BLaER1 treated with 17β-estradiol and CSF1 and Interleukin-3, amounts not matched to agents 10 nM and 100 nM (cell line): ENCODE results near the gene ZNF423.

ENCODE experiments used
- H3K27ac ChIP-seq, 11 experiments: shearing (Covaris generic); formaldehyde crosslinking; 2 replicates each; pipeline ENCODE4 v1.8.1; 2022
- H3K27me3 ChIP-seq, 11 experiments: shearing (Covaris generic); formaldehyde crosslinking; 2 replicates each; pipeline ENCODE4 v1.8.1; 2022
- H3K36me3 ChIP-seq, 11 experiments: shearing (Covaris generic); formaldehyde crosslinking; 2 replicates each; pipeline ENCODE4 v1.8.1; 2022
- H3K4me1 ChIP-seq, 10 experiments: shearing (Covaris generic); formaldehyde crosslinking; 2 replicates each; pipeline ENCODE4 v1.8.1; 2022
- H3K4me2 ChIP-seq, 11 experiments: shearing (Covaris generic); formaldehyde crosslinking; 2 replicates each; pipeline ENCODE4 v1.8.1; 2022
- H3K4me3 ChIP-seq, 10 experiments: shearing (Covaris generic); formaldehyde crosslinking; 2 replicates each; pipeline ENCODE4 v1.8.1; 2022
- H3K9ac ChIP-seq, 11 experiments: shearing (Covaris generic); formaldehyde crosslinking; 2 replicates each; pipeline ENCODE4 v1.8.1; 2022
- H3K9me3 ChIP-seq, 11 experiments: shearing (Covaris generic); formaldehyde crosslinking; replicated peaks in 1 of 11; 2 replicates each; pipeline ENCODE4 v1.8.1; 2022
- H4K20me1 ChIP-seq, 11 experiments: shearing (Covaris generic); formaldehyde crosslinking; 2 replicates each; pipeline ENCODE4 v1.8.1; 2022
- Cebpa-rat ChIP-seq, 11 experiments: shearing (Covaris generic); IDR thresholded peaks; 2 replicates each; pipeline ENCODE4 v1.8.1; 2022

The ZNF423 gene

GRCh38 chr16:49540836-49541235 lies 315.1 kb downstream of the ZNF423 start:
- Histone ChIP-seq H3K27ac (no peak overlapping the region), H3K4me3 (no peak overlapping the region), H4K20me1 (peaks cover 0 to 52% (median 0%) of the 10 kb centered on the region in 11 experiments; a peak in 4 of 22 replicates), H3K27me3 (no peaks in the 10 kb centered on the region), H3K9ac (no peak overlapping the region), H3K9me3 (peaks cover 13 to 20% (median 15%) of the 10 kb centered on the region in 11 experiments), H3K36me3 (peaks cover 0 to 15% (median 10%) of the 10 kb centered on the region in 11 experiments; a peak in 9 of 22 replicates), H3K4me1 (peaks cover 0 to 19% (median 10%) of the 10 kb centered on the region in 10 experiments; a peak in 12 of 20 replicates), H3K4me2 (peak overlapping the region in 1 of 11 experiments; percentile 41; a peak in 1 of 22 replicates)
- TF ChIP-seq Cebpa-rat (IDR thresholded peaks at IDR 0.05) = no peak

- Histone ChIP-seq H3K4me3 (no peak overlapping the region), H3K27ac (no peak overlapping the region), H3K4me2 (peak overlapping the region in 6 of 11 experiments; percentile 20 to 41 (median 25); a peak in 8 of 22 replicates), H4K20me1 (peaks cover 0 to 49% (median 0%) of the 10 kb centered on the region in 11 experiments; a peak in 4 of 22 replicates), H3K4me1 (peaks cover 0 to 19% (median 10%) of the 10 kb centered on the region in 10 experiments; a peak in 12 of 20 replicates), H3K9me3 (peaks cover 13 to 20% (median 15%) of the 10 kb centered on the region in 11 experiments), H3K27me3 (no peaks in the 10 kb centered on the region), H3K9ac (no peak overlapping the region; a peak in 1 of 22 replicates), H3K36me3 (peaks cover 0 to 15% (median 10%) of the 10 kb centered on the region in 11 experiments; a peak in 9 of 22 replicates)
- TF ChIP-seq Cebpa-rat (IDR thresholded peaks at IDR 0.05) = no peak
These were observed 316.2 kb downstream of the ZNF423 start for GRCh38 chr16:49539758-49540157.

GRCh38 chr16:49537924-49538459 lies 317.9 kb downstream of the ZNF423 start:
- Histone ChIP-seq H3K4me3 (no peak overlapping the region), H3K27ac (no peak overlapping the region), H3K36me3 (peaks cover 0 to 15% (median 10%) of the 10 kb centered on the region in 11 experiments; a peak in 9 of 22 replicates), H4K20me1 (peaks cover 0 to 48% (median 0%) of the 10 kb centered on the region in 11 experiments; a peak in 4 of 22 replicates), H3K9ac (no peak overlapping the region), H3K9me3 (peaks cover 13 to 20% (median 15%) of the 10 kb centered on the region in 11 experiments), H3K27me3 (no peaks in the 10 kb centered on the region), H3K4me1 (peaks cover 0 to 25% (median 14%) of the 10 kb centered on the region in 10 experiments; a peak in 14 of 20 replicates), H3K4me2 (no peak overlapping the region)
- TF ChIP-seq Cebpa-rat (IDR thresholded peaks at IDR 0.05) = no peak

- H3K27ac ChIP-seq = no peak overlapping the region
- H3K36me3 ChIP-seq = no peaks in the 10 kb centered on the region
- no peak for TF ChIP-seq Cebpa-rat (IDR thresholded peaks at IDR 0.05)
- no peak overlapping the region for H3K4me2 ChIP-seq
- H3K4me1 ChIP-seq = peaks cover 17 to 45% (median 39%) of the 10 kb centered on the region in 10 experiments
- H3K9ac ChIP-seq = no peak overlapping the region
- H3K9me3 ChIP-seq = no peaks in the 10 kb centered on the region
- H3K27me3 ChIP-seq = peaks cover 0 to under 1% (median 0%) of the 10 kb centered on the region in 11 experiments; a peak in 2 of 22 replicates
- no peak overlapping the region for H3K4me3 ChIP-seq
- H4K20me1 ChIP-seq = peaks cover 0 to 73% (median 0%) of the 10 kb centered on the region in 11 experiments; a peak in 5 of 22 replicates
These were observed 320.9 kb downstream of the ZNF423 start for GRCh38 chr16:49534901-49535610.

DNA sequence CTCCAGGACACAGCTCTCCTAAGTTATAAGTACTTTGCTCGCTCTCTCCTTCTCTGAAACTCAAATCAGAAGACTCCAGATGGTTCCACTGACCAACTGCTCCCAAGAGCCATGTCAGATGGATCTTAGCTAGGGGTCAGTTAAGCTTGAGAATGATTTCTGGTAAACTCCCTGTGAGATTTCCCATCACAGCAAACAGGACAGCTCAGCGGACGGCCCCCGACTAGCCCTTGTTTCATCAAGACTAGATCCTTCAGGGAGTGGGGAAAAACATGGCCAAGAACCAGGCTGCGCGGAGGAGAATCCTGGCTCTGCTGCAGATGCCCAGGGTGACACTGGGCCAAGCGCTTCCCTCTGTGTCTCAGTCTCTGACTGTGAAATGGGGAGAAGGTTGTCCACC lies 322.5 kb downstream of the ZNF423 start:
- no peak overlapping the region for H3K4me3 ChIP-seq
- H3K27me3 ChIP-seq = peaks cover 0 to 17% (median 0%) of the 10 kb centered on the region in 11 experiments; a peak in 4 of 22 replicates
- H3K27ac ChIP-seq = no peak overlapping the region
- H3K9ac ChIP-seq = no peak overlapping the region
- H3K36me3 ChIP-seq = no peaks in the 10 kb centered on the region
- H3K9me3 ChIP-seq = no peaks in the 10 kb centered on the region
- H3K4me2 ChIP-seq = peak overlapping the region in 4 of 11 experiments; percentile 85 to 92 (median 88); a peak in 2 of 22 replicates
- H4K20me1 ChIP-seq = peaks cover 0 to 78% (median 0%) of the 10 kb centered on the region in 11 experiments; a peak in 5 of 22 replicates
- peaks cover 29 to 54% (median 49%) of the 10 kb centered on the region in 10 experiments for H3K4me1 ChIP-seq
- TF ChIP-seq Cebpa-rat (IDR thresholded peaks at IDR 0.05) = no peak

- peaks cover 35 to 59% (median 54%) of the 10 kb centered on the region in 10 experiments for H3K4me1 ChIP-seq
- H3K4me2 ChIP-seq = peak overlapping the region in 8 of 11 experiments; percentile 85 to 92 (median 88); a peak in 15 of 22 replicates
- H3K9ac ChIP-seq = no peak overlapping the region
- no peak for TF ChIP-seq Cebpa-rat (IDR thresholded peaks at IDR 0.05)
- peaks cover 0 to 20% (median 0%) of the 10 kb centered on the region in 11 experiments; a peak in 4 of 22 replicates for H3K27me3 ChIP-seq
- no peaks in the 10 kb centered on the region for H3K36me3 ChIP-seq
- peaks cover 0 to 73% (median 0%) of the 10 kb centered on the region in 11 experiments; a peak in 5 of 22 replicates for H4K20me1 ChIP-seq
- H3K27ac ChIP-seq = no peak overlapping the region
- no peaks in the 10 kb centered on the region for H3K9me3 ChIP-seq
- no peak overlapping the region for H3K4me3 ChIP-seq
These were observed 323.0 kb downstream of the ZNF423 start for GRCh38 chr16:49532873-49533272.

DNA sequence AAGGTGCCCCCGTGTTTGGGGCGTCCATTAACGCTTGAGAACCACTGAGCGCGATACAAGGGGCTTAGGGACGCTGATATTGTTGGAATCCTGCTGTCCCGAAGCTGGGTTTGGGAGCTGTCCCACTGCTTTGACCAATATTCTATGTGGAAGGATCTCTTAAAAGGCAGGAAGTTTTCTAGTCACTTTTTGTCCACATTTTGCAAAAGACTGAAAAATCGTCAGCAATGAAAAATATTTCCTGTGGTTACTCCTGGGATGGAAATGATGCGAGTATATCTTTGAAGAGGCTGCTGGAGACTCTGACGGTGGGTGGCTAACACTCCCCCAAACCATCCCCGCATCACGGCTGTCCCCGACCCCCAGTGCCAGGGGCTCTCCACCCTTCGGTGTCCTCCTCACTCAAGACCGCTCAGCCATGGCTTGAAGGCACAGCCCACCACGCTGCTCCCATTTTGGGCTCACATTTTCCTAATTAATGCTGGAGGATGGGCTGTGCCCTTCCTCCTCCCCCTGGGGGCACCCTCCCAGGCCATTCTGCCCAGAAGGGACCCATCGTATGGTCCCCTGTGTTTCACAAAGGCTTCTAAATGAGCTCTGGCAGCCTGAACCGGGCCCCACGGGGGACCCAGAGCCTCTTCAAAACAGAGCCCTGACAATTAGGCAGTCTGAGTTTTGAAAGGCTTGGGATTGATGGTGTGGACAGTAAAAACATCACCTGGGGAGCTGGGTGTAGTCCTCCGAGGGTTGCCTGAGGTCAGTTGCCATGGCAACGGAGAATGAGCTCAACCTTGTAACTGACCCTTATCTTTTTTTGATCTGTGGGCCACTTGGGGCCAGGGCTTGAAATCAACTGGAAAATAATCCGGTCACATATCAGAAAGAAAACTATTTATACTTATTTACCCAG lies 323.7 kb downstream of the ZNF423 start:
- Histone ChIP-seq H3K36me3 (no peaks in the 10 kb centered on the region), H3K27ac (peak overlapping the region in 2 of 11 experiments; percentile 26 to 41; a peak in 2 of 22 replicates), H3K4me1 (peaks cover 37 to 66% (median 60%) of the 10 kb centered on the region in 10 experiments), H3K9ac (peak overlapping the region in 3 of 11 experiments; percentile 3 to 32 (median 3); a peak in 2 of 22 replicates), H3K9me3 (no peaks in the 10 kb centered on the region), H3K4me2 (peak overlapping the region in 9 of 11 experiments; percentile 85 to 92 (median 88); a peak in 17 of 22 replicates), H4K20me1 (peaks cover 0 to 73% (median 2%) of the 10 kb centered on the region in 11 experiments; a peak in 4 of 22 replicates), H3K4me3 (no peak overlapping the region), H3K27me3 (peaks cover 0 to 20% (median 0%) of the 10 kb centered on the region in 11 experiments; a peak in 4 of 22 replicates)
- no peak for TF ChIP-seq Cebpa-rat (IDR thresholded peaks at IDR 0.05)

DNA sequence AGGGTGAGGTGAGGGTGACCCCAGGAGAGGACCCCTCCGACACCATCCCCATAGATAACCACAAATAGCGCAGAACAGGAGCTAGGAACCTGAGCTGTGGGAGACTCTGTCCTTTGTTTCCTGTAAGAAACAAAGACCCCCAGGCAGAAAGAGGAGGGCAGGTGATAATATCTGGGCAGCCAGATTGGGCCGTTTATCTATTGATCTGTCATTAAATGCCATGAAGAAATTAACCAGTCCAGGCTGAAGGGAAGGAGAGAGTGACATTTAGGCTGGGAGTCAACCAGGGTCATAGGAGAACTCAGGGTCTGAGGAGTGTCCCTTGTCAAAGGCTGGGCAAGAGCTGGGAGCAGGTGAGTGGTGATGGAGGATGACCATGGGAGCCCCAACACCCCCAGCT lies 324.5 kb downstream of the ZNF423 start:
- H3K27me3 ChIP-seq = peaks cover 0 to 20% (median 0%) of the 10 kb centered on the region in 11 experiments; a peak in 4 of 22 replicates
- no peak for TF ChIP-seq Cebpa-rat (IDR thresholded peaks at IDR 0.05)
- peak overlapping the region in 10 of 11 experiments; percentile 82 to 92 (median 88); a peak in 19 of 22 replicates for H3K4me2 ChIP-seq
- peaks cover 0 to 73% (median 5%) of the 10 kb centered on the region in 11 experiments; a peak in 5 of 22 replicates for H4K20me1 ChIP-seq
- no peak overlapping the region for H3K4me3 ChIP-seq
- peak overlapping the region in 1 of 11 experiments; percentile 31; a peak in 1 of 22 replicates for H3K27ac ChIP-seq
- no peaks in the 10 kb centered on the region for H3K36me3 ChIP-seq
- peaks cover 37 to 69% (median 61%) of the 10 kb centered on the region in 10 experiments for H3K4me1 ChIP-seq
- H3K9ac ChIP-seq = peak overlapping the region in 3 of 11 experiments; percentile 39 to 50 (median 49); a peak in 2 of 22 replicates
- H3K9me3 ChIP-seq = no peaks in the 10 kb centered on the region
